AG04450 (cell line): ENCODE results near the gene HMGCS1. TPM values are rescaled to one million over a fixed set of nuclear protein-coding genes. Genes with fewer than 3 reads are reported as not detected.
"Not testable (repeated sequence)": the region's sequence is repeated elsewhere in the genome, so short reads cannot be mapped to it uniquely, and the experiment has no call there.

Source experiments
- CTCF ChIA-PET: fragments of 300-600, 350-600 bp; formaldehyde crosslinking; extraction: SDS; loops from one replicate; lab custom pipeline; 2022; ENCODE audit warnings: antibody characterized with exemption, inconsistent platforms; lab: Charles Lee
- POLR2A ChIA-PET: fragments of 350-600 bp; formaldehyde crosslinking; extraction: SDS; loops from one replicate; lab custom pipeline; 2021; ENCODE audit warnings: antibody characterized with exemption, inconsistent platforms; lab: Yijun Ruan, JAX
- DNase-seq: peaks from one replicate; pipeline ENCODE4 v3.0.0-alpha.2; 2011; ENCODE audit warnings: low read depth, low spot score
- H3K27ac ChIP-seq: one replicate; pipeline ENCODE4 v1.5.1; 2012; ENCODE audit warnings: low read depth, low read length, control low read depth
- H3K27me3 ChIP-seq: one replicate; pipeline ENCODE4 v1.6.0; 2012; ENCODE audit warnings: low read length; ENCODE audit not compliant: control insufficient read depth, insufficient read depth
- H3K4me3 ChIP-seq: 2 replicates; pipeline ENCODE4 v1.5.1; 2011; ENCODE audit warnings: mild to moderate bottlenecking, low read depth, low read length, control low read depth
- H3K9me3 ChIP-seq: 2 replicates; pipeline ENCODE4 v1.5.1; 2012; ENCODE audit warnings: low read length; ENCODE audit not compliant: control insufficient read depth, insufficient read depth
- polyA plus RNA-seq: library from polyadenylated mRNA; depleted of rRNA; stranded (reverse); fragments of >200 nt; gene quantifications from 2 replicates; pipeline ENCODE4 v1.2.3, GENCODE V29; 2011
- TF ChIP-seq, protein P1 (sequence below): IDR thresholded peaks from 2 replicates; pipeline ENCODE4 v1.5.1; 2011; ENCODE audit warnings: low read depth, low read length, control low read depth, inconsistent platforms

The HMGCS1 gene
- polyA plus RNA-seq, 1 experiment: 31.1 TPM

- POLR2A ChIA-PET: no interaction called here
- Histone ChIP-seq H3K9me3 (no peaks in the 10 kb centered on the region), H3K27ac (no peak overlapping the region), H3K27me3 (peaks cover 12% of the 10 kb centered on the region), H3K4me3 (no peak overlapping the region)
- DNase-seq: no peak
- TF ChIP-seq, protein P1, sequence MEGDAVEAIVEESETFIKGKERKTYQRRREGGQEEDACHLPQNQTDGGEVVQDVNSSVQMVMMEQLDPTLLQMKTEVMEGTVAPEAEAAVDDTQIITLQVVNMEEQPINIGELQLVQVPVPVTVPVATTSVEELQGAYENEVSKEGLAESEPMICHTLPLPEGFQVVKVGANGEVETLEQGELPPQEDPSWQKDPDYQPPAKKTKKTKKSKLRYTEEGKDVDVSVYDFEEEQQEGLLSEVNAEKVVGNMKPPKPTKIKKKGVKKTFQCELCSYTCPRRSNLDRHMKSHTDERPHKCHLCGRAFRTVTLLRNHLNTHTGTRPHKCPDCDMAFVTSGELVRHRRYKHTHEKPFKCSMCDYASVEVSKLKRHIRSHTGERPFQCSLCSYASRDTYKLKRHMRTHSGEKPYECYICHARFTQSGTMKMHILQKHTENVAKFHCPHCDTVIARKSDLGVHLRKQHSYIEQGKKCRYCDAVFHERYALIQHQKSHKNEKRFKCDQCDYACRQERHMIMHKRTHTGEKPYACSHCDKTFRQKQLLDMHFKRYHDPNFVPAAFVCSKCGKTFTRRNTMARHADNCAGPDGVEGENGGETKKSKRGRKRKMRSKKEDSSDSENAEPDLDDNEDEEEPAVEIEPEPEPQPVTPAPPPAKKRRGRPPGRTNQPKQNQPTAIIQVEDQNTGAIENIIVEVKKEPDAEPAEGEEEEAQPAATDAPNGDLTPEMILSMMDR: no peak
- CTCF ChIA-PET: no interaction called here
These were observed 38.6 kb downstream of the HMGCS1 start for GRCh38 chr5:43274435-43275114.

GRCh38 chr5:43273552-43273951 lies 39.7 kb downstream of the HMGCS1 start:
- ChIA-PET POLR2A (no interaction called here), CTCF (no interaction called here)
- H3K27ac ChIP-seq: no peak overlapping the region
- H3K4me3 ChIP-seq: no peak overlapping the region
- H3K27me3 ChIP-seq: peaks cover 12% of the 10 kb centered on the region
- TF ChIP-seq, protein P1: no peak
- H3K9me3 ChIP-seq: no peaks in the 10 kb centered on the region
- no peak for DNase-seq

GRCh38 chr5:43270645-43271044 lies 42.6 kb downstream of the HMGCS1 start:
- Histone ChIP-seq H3K27me3 (peaks cover 12% of the 10 kb centered on the region), H3K27ac (no peak overlapping the region), H3K9me3 (no peaks in the 10 kb centered on the region), H3K4me3 (no peak overlapping the region)
- TF ChIP-seq, protein P1: no peak
- CTCF ChIA-PET: no interaction called here
- no peak for DNase-seq
- POLR2A ChIA-PET: no interaction called here

DNA sequence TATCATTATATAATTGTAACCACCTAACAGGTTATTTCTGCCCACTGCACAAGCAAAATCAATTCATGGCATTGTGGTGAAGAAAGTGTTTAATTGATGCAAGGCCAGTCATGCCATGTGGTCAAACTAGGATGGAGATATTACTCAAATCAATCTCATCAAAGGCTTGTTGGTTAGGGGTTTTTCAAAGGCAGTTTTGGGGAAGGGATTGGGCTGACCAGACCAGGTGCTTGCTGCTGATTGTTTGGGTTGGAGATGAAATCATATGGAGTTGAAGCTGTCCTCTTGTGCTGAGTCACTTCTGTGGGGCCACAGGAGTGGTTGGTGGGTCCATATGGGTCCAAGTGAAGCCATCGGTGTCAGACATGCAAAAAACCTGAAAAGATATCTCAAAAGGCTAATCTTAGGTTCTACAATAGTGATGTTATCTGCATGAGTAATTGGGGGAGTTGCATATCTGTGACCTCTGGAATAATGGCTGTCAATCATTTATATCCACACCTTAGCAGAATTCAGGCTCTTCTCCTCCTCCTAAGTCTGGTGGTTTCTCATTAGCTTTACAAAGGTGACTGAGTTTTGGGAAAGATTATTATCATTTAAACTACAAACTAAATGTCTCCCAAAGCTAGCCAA lies 44.9 kb downstream of the HMGCS1 start:
- DNase-seq: no peak
- POLR2A ChIA-PET: no interaction called here

GRCh38 chr5:43262269-43262668 lies 50.9 kb downstream of the HMGCS1 start:
- POLR2A ChIA-PET, CTCF ChIA-PET: not testable (repeated sequence)

More for the DNA sequence above, 44.9 kb downstream of the HMGCS1 start:
- CTCF ChIA-PET: interaction anchor here (1.1 kb wide), 1 partner anchor 122 kb away, joined by 3 read pairs; no protein-coding TSS in a partner anchor
- H3K27me3 ChIP-seq: peaks cover 9% of the 10 kb centered on the region
- no peak overlapping the region for H3K4me3 ChIP-seq
- no peak overlapping the region for H3K27ac ChIP-seq
- TF ChIP-seq, protein P1: no peak
- no peaks in the 10 kb centered on the region for H3K9me3 ChIP-seq

More at GRCh38 chr5:43262269-43262668, 50.9 kb downstream of the HMGCS1 start:
- H3K9me3 ChIP-seq, H3K27me3 ChIP-seq, H3K27ac ChIP-seq, H3K4me3 ChIP-seq, DNase-seq: not testable (repeated sequence)
